Parathyroid adenoma (tissue), 2 donors: ENCODE measurements around the gene GPC6.

Experiments
- H2AFZ ChIP-seq: fragments of 300-600 bp; sonication (generic); one replicate; pipeline ENCODE4 v1.7.0; 2017; ENCODE audit warnings: antibody characterized with exemption, mild to moderate bottlenecking
- H3K27ac ChIP-seq: fragments of 300-600 bp; sonication (generic); one replicate; pipeline ENCODE4 v1.7.0; 2017
- H3K27me3 ChIP-seq: fragments of 300-600 bp; sonication (generic); one replicate; pipeline ENCODE4 v1.7.0; 2017; ENCODE audit warnings: low read length; ENCODE audit not compliant: control insufficient read depth, insufficient read depth
- H3K36me3 ChIP-seq: fragments of 300-600 bp; sonication (generic); one replicate; pipeline ENCODE4 v1.7.0; 2017; ENCODE audit warnings: low read length; ENCODE audit not compliant: control insufficient read depth, insufficient read depth
- H3K4me1 ChIP-seq: fragments of 300-600 bp; sonication (generic); one replicate; pipeline ENCODE4 v1.7.0; 2017; ENCODE audit warnings: control low read depth
- H3K4me2 ChIP-seq: fragments of 300-600 bp; sonication (generic); one replicate; pipeline ENCODE4 v1.7.0; 2017; ENCODE audit warnings: low read length
- H3K4me3 ChIP-seq: fragments of 300-600 bp; sonication (generic); one replicate; pipeline ENCODE4 v1.7.0; 2017; ENCODE audit warnings: low read depth, low read length
- H3K79me2 ChIP-seq: fragments of 300-600 bp; sonication (generic); one replicate; pipeline ENCODE4 v1.7.0; 2017; ENCODE audit warnings: control low read depth
- H3K9ac ChIP-seq: fragments of 300-600 bp; sonication (generic); one replicate; pipeline ENCODE4 v1.7.0; 2017; ENCODE audit warnings: mild to moderate bottlenecking
- H3K9me3 ChIP-seq: fragments of 300-600 bp; sonication (generic); one replicate; pipeline ENCODE4 v1.7.0; 2017; ENCODE audit warnings: low read length; ENCODE audit not compliant: control insufficient read depth
- TF ChIP-seq, protein P1 (sequence below): fragments of 300-600 bp; sonication (generic); IDR thresholded peaks from one replicate; pipeline ENCODE4 v1.7.0; 2017; ENCODE audit warnings: antibody characterized with exemption, mild to moderate bottlenecking
- donor health status: primary hyperparathyroidism.

GPC6 gene

DNA sequence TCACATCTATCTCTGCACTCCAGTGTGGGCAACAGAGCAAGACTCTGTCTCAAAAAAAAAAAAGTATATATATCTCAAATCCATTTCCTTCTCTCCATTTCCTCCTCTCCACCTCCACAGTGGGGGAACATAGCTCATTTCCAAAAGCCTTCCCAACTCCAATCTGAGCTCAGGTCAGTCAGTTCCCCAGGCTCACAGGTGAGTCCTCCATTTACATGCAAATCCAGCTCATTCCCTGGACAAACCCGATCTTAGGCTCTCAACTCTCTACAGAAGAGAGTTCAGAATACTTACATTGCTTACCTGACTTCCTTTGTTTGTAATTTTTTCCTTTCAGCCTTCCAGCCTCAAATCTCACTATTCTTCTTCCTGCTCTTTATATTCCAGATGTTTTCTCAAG, 518.3 kb downstream of the GPC6 start:
- H3K27me3 ChIP-seq, result no peaks in the 10 kb centered on the region
- no peaks in the 10 kb centered on the region for H3K9me3 ChIP-seq
- H3K4me1 ChIP-seq, result no peaks in the 10 kb centered on the region
- H3K36me3 ChIP-seq, result no peaks in the 10 kb centered on the region
- H3K4me3 ChIP-seq, result no peak overlapping the region
- H3K79me2 ChIP-seq, result no peaks in the 10 kb centered on the region
- no peak overlapping the region for H2AFZ ChIP-seq
- H3K4me2 ChIP-seq, result no peak overlapping the region
- no peak overlapping the region for H3K9ac ChIP-seq
- TF ChIP-seq, protein P1, sequence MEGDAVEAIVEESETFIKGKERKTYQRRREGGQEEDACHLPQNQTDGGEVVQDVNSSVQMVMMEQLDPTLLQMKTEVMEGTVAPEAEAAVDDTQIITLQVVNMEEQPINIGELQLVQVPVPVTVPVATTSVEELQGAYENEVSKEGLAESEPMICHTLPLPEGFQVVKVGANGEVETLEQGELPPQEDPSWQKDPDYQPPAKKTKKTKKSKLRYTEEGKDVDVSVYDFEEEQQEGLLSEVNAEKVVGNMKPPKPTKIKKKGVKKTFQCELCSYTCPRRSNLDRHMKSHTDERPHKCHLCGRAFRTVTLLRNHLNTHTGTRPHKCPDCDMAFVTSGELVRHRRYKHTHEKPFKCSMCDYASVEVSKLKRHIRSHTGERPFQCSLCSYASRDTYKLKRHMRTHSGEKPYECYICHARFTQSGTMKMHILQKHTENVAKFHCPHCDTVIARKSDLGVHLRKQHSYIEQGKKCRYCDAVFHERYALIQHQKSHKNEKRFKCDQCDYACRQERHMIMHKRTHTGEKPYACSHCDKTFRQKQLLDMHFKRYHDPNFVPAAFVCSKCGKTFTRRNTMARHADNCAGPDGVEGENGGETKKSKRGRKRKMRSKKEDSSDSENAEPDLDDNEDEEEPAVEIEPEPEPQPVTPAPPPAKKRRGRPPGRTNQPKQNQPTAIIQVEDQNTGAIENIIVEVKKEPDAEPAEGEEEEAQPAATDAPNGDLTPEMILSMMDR, result no peak
- H3K27ac ChIP-seq, result no peak overlapping the region

GRCh38 chr13:93745884-93746283, 519.3 kb downstream of the GPC6 start:
- no peak overlapping the region for H3K4me3 ChIP-seq
- no peak overlapping the region for H3K9ac ChIP-seq
- H3K4me2 ChIP-seq, result no peak overlapping the region
- H3K4me1 ChIP-seq, result no peaks in the 10 kb centered on the region
- no peaks in the 10 kb centered on the region for H3K27me3 ChIP-seq
- no peaks in the 10 kb centered on the region for H3K9me3 ChIP-seq
- no peaks in the 10 kb centered on the region for H3K79me2 ChIP-seq
- no peak overlapping the region for H3K27ac ChIP-seq
- no peak overlapping the region for H2AFZ ChIP-seq
- TF ChIP-seq, protein P1, result no peak
- H3K36me3 ChIP-seq, result no peaks in the 10 kb centered on the region

- Histone ChIP-seq H3K4me2 (no peak overlapping the region), H3K4me3 (no peak overlapping the region), H3K27me3 (no peaks in the 10 kb centered on the region), H3K36me3 (no peaks in the 10 kb centered on the region), H3K9ac (no peak overlapping the region), H3K79me2 (no peaks in the 10 kb centered on the region), H3K4me1 (no peaks in the 10 kb centered on the region), H3K9me3 (no peaks in the 10 kb centered on the region), H2AFZ (no peak overlapping the region), H3K27ac (no peak overlapping the region)
- TF ChIP-seq, protein P1, result no peak
These were observed 520.0 kb downstream of the GPC6 start for GRCh38 chr13:93746589-93746988.

DNA sequence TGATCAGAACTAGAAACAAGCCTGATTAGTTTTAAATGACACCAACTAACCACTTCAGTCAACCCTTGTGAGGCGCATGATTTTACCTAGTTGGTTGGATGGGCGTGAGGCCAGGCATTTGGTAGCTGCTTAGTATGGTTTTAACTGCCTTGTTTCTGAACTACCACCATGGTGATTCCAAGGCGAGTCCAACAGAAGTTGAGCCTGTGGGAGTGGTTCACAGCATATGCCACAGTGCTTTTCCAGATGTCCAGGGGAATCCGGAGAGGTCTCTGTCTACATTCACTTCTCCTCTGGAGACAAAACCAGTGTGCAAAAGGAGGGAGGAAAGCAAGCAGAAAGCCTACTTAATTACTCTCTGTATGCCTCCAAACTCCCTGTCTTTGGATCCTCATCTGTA, 524.1 kb downstream of the GPC6 start:
- Histone ChIP-seq H3K4me2 (no peak overlapping the region), H3K79me2 (no peaks in the 10 kb centered on the region), H3K9me3 (no peaks in the 10 kb centered on the region), H3K4me1 (no peaks in the 10 kb centered on the region), H3K27ac (no peak overlapping the region), H3K27me3 (no peaks in the 10 kb centered on the region), H3K4me3 (no peak overlapping the region), H3K9ac (no peak overlapping the region), H2AFZ (no peak overlapping the region), H3K36me3 (no peaks in the 10 kb centered on the region)
- TF ChIP-seq, protein P1, result no peak

- Histone ChIP-seq H3K4me3 (no peak overlapping the region), H2AFZ (no peak overlapping the region), H3K36me3 (no peaks in the 10 kb centered on the region), H3K9me3 (no peaks in the 10 kb centered on the region), H3K27ac (no peak overlapping the region), H3K79me2 (no peaks in the 10 kb centered on the region), H3K4me1 (no peaks in the 10 kb centered on the region), H3K9ac (no peak overlapping the region), H3K4me2 (no peak overlapping the region), H3K27me3 (no peaks in the 10 kb centered on the region)
- TF ChIP-seq, protein P1, result no peak
These were observed 524.5 kb downstream of the GPC6 start for GRCh38 chr13:93751117-93751516.
